HepG2 (cell line): ENCODE measurements around the gene CDR2L. TPM values are rescaled to one million over a fixed set of nuclear protein-coding genes. Genes with fewer than 3 reads are reported as not detected.
A peak's percentile ranks its signal among the peaks of the same experiment; 100 is the strongest.

Experiments used
- ERF ChIP-seq: IDR thresholded peaks from 2 replicates; pipeline ENCODE4 v1.6.1; 2018; ENCODE audit warnings: missing biosample characterization, missing genetic modification reagents
- ISX ChIP-seq: sonication (generic); formaldehyde crosslinking; conservative IDR thresholded peaks from 2 replicates; pipeline ENCODE4 v1.5.0; 2020; ENCODE audit warnings: missing genetic modification reagents
- KIAA2018 ChIP-seq: sonication (generic); formaldehyde crosslinking; IDR thresholded peaks from 2 replicates; pipeline ENCODE4 v1.5.0; 2020; ENCODE audit warnings: mild to moderate bottlenecking, missing genetic modification reagents, borderline replicate concordance
- PLSCR1 ChIP-seq: sonication (generic); formaldehyde crosslinking; IDR thresholded peaks from 2 replicates; pipeline ENCODE4 v1.5.0; 2020; ENCODE audit warnings: missing genetic modification reagents, mild to moderate bottlenecking, borderline replicate concordance
- SPEN ChIP-seq: sonication (generic); formaldehyde crosslinking; IDR thresholded peaks from 2 replicates; pipeline ENCODE4 v1.5.1; 2020; ENCODE audit warnings: low read depth, mild to moderate bottlenecking, missing genetic modification reagents
- TP53 ChIP-seq: sonication (generic); formaldehyde crosslinking; conservative IDR thresholded peaks from 2 replicates; pipeline ENCODE4 v1.4.0; 2020; ENCODE audit warnings: missing genetic modification reagents
- ZBTB1 ChIP-seq: sonication (generic); formaldehyde crosslinking; IDR thresholded peaks from 2 replicates; pipeline ENCODE4 v1.4.0; 2020; ENCODE audit warnings: missing genetic modification reagents, borderline replicate concordance
- ZBTB44 ChIP-seq: sonication (generic); formaldehyde crosslinking; IDR thresholded peaks from 2 replicates; pipeline ENCODE4 v1.4.0; 2020; ENCODE audit warnings: missing genetic modification reagents
- ZNF552 ChIP-seq: sonication (generic); formaldehyde crosslinking; IDR thresholded peaks from 2 replicates; pipeline ENCODE4 v1.9.0; 2022; ENCODE audit warnings: missing genetic modification reagents, mild to moderate bottlenecking, borderline replicate concordance
- ZNF619 ChIP-seq: sonication (generic); formaldehyde crosslinking; IDR thresholded peaks from 2 replicates; pipeline ENCODE4 v1.4.0; 2020; ENCODE audit warnings: mild to moderate bottlenecking, missing genetic modification reagents
- ZNF674 ChIP-seq: sonication (generic); formaldehyde crosslinking; IDR thresholded peaks from 2 replicates; pipeline ENCODE4 v1.5.0; 2020; ENCODE audit warnings: low read depth, mild to moderate bottlenecking, missing genetic modification reagents
- ZNF687 ChIP-seq: sonication (generic); formaldehyde crosslinking; IDR thresholded peaks from 2 replicates; pipeline ENCODE4 v1.5.1; 2020; ENCODE audit warnings: mild to moderate bottlenecking, missing genetic modification reagents, moderate library complexity
- polyA plus RNA-seq, 8 experiments: library from polyadenylated mRNA; depleted of rRNA in 3 of 8; stranded (reverse) in 7 of 8; unstranded in 1 of 8; fragments of >200 nt; fragmentation: Illumina TruSeq in 4 of 8; extraction: Trizol in 4 of 8; gene quantifications; 2 replicates each; pipeline versions ENCODE4 v1.2.1 to v1.2.3, GENCODE V29; 2011 to 2016; ENCODE audit warnings: low read depth in 4 of 8, missing spikeins in 1 of 8, mixed read lengths in 1 of 8; ENCODE audit not compliant: insufficient read depth in 1 of 8
- total RNA-seq, 5 experiments: library from RNA; depleted of rRNA; stranded (reverse); fragments of >200 nt; fragmentation: Illumina TruSeq; extraction: Trizol; gene quantifications; 2 replicates each; pipeline ENCODE4 v1.2.3, GENCODE V29; 2016; ENCODE audit warnings: low read depth in 1 of 5

The CDR2L gene
- total and polyA plus RNA-seq, 2 of the 13 experiments (the other 11 are each of a cell fraction or from before 2014, with no cell fraction given) = 1.9 to 2.1 TPM

GRCh38 chr17:75033346-75034235 is 46.2 kb downstream of the CDR2L start (continued):
- TF ChIP-seq KIAA2018 (CRISPR knock-in tag) (no peak), ZBTB1 (no peak), TP53 (CRISPR knock-in tag) (0 out of 2 replicates have a peak, but pooled peaks have one; percentile 76), ZNF687 (CRISPR knock-in tag) (peak; percentile 41; the same call in 1 of the 2 replicates), ZNF552 (peak; percentile 53), ZBTB44 (CRISPR knock-in tag) (0 out of 2 replicates have a peak, but pooled peaks have one; percentile 54), ERF (peak; percentile 92), PLSCR1 (CRISPR knock-in tag) (no peak), ISX (CRISPR knock-in tag) (peak; percentile 24; the same call in 1 of the 2 replicates), ZNF619 (CRISPR knock-in tag) (0 out of 2 replicates have a peak, but pooled peaks have one; percentile 28), SPEN (CRISPR knock-in tag) (peak; percentile 72), ZNF674 (CRISPR knock-in tag) (0 out of 2 replicates have a peak, but pooled peaks have one; percentile 75)
